ENCODE results near the gene AKAP13. TPM values are rescaled to one million over a fixed set of nuclear protein-coding genes. Genes with fewer than 3 reads are reported as not detected.

AKAP13 gene
- total RNA-seq, 1 experiment from 2014 or later, result 49.6 TPM

- H3K27me3 Mint-ChIP-seq (ENCODE audit: insufficient read depth, unreplicated experiment), result no peaks in the 10 kb centered on the region
- DNase-seq, result no peak
- Histone ChIP-seq H3K36me3 (ENCODE audit: control insufficient read depth, insufficient read depth, low read length) (no peaks in the 10 kb centered on the region), H3K4me1 (peaks cover 11% of the 10 kb centered on the region; the same call in 1 of the 2 replicates), H3K9me3 (0 out of 2 replicates have a peak, but pooled peaks cover 2% of the 10 kb centered on the region), H3K27me3 (replicated peaks; ENCODE audit: control insufficient read depth, insufficient read depth, low read length) (no peaks in the 10 kb centered on the region), H3K4me3 (ENCODE audit: low read depth, low read length) (no peak overlapping the region)
- TF ChIP-seq CTCF (IDR thresholded peaks at IDR 0.05; ENCODE audit: insufficient read depth in 1 of 2, low read depth in 1 of 2, low read length in 1 of 2, severe bottlenecking in 1 of 2, unreplicated experiment in 1 of 2), result no peak
- ChIA-PET CTCF (interaction anchor here (1.0 to 2.6 kb wide), 4 partner anchors 80 to 118 kb away, joined by 3 to 15 read pairs (median 6); no protein-coding TSS in a partner anchor), POLR2A (no interaction called here)
- peak overlapping the region; percentile 58 for H3K27ac Mint-ChIP-seq (ENCODE audit: unreplicated experiment)
- intact Hi-C loops (cut with micrococcal nuclease; ENCODE audit: unreplicated experiment), result loop anchor here (1.0 kb wide), 1 partner anchor 119 kb away; no protein-coding TSS in a partner anchor
- H3K4me1 Mint-ChIP-seq (ENCODE audit: low read depth, unreplicated experiment), result peaks cover 26% of the 10 kb centered on the region
- no TSS peak for BruUV-seq (replicated peaks)
- H3K9me3 Mint-ChIP-seq (ENCODE audit: unreplicated experiment), result no peaks in the 10 kb centered on the region
- H3K36me3 Mint-ChIP-seq (ENCODE audit: insufficient read depth, unreplicated experiment), result peaks cover 14% of the 10 kb centered on the region
- no peak overlapping the region for H3K4me3 Mint-ChIP-seq (ENCODE audit: unreplicated experiment)
Measured at GRCh38 chr15:85414991-85415390, 34.6 kb downstream of the AKAP13 start.

- no peak for DNase-seq
- intact Hi-C loops (cut with micrococcal nuclease; ENCODE audit: unreplicated experiment), result no loop called here
Measured at GRCh38 chr15:85415783-85416182, 35.4 kb downstream of the AKAP13 start.

GRCh38 chr15:85417276-85417675, 36.9 kb downstream of the AKAP13 start:
- ChIA-PET POLR2A (no interaction called here), CTCF (no interaction called here)
- Histone ChIP-seq H3K9me3 (no peaks in the 10 kb centered on the region), H3K4me1 (peaks cover 8% of the 10 kb centered on the region; the same call in 1 of the 2 replicates), H3K36me3 (ENCODE audit: control insufficient read depth, insufficient read depth, low read length) (no peaks in the 10 kb centered on the region), H3K27me3 (replicated peaks; ENCODE audit: control insufficient read depth, insufficient read depth, low read length) (no peaks in the 10 kb centered on the region), H3K4me3 (ENCODE audit: low read depth, low read length) (no peak overlapping the region)
- H3K36me3 Mint-ChIP-seq (ENCODE audit: insufficient read depth, unreplicated experiment), result peaks cover 14% of the 10 kb centered on the region
- H3K4me1 Mint-ChIP-seq (ENCODE audit: low read depth, unreplicated experiment), result peaks cover 39% of the 10 kb centered on the region
- no peaks in the 10 kb centered on the region for H3K27me3 Mint-ChIP-seq (ENCODE audit: insufficient read depth, unreplicated experiment)
- DNase-seq, result no peak
- BruUV-seq (replicated peaks), result no TSS peak
- H3K4me3 Mint-ChIP-seq (ENCODE audit: unreplicated experiment), result no peak overlapping the region
- TF ChIP-seq CTCF (IDR thresholded peaks at IDR 0.05; ENCODE audit: insufficient read depth in 1 of 2, low read depth in 1 of 2, low read length in 1 of 2, severe bottlenecking in 1 of 2, unreplicated experiment in 1 of 2), result no peak
- no peak overlapping the region for H3K27ac Mint-ChIP-seq (ENCODE audit: unreplicated experiment)
- intact Hi-C loops (cut with micrococcal nuclease; ENCODE audit: unreplicated experiment), result no loop called here
- H3K9me3 Mint-ChIP-seq (ENCODE audit: unreplicated experiment), result no peaks in the 10 kb centered on the region

More at GRCh38 chr15:85415783-85416182, 35.4 kb downstream of the AKAP13 start:
- TF ChIP-seq CTCF (IDR thresholded peaks at IDR 0.05; ENCODE audit: insufficient read depth in 1 of 2, low read depth in 1 of 2, low read length in 1 of 2, severe bottlenecking in 1 of 2, unreplicated experiment in 1 of 2), result no peak
- Histone ChIP-seq H3K36me3 (ENCODE audit: control insufficient read depth, insufficient read depth, low read length) (no peaks in the 10 kb centered on the region), H3K9me3 (0 out of 2 replicates have a peak, but pooled peaks cover 2% of the 10 kb centered on the region), H3K4me3 (ENCODE audit: low read depth, low read length) (no peak overlapping the region), H3K4me1 (peaks cover 11% of the 10 kb centered on the region; the same call in 1 of the 2 replicates), H3K27me3 (replicated peaks; ENCODE audit: control insufficient read depth, insufficient read depth, low read length) (no peaks in the 10 kb centered on the region)
- peaks cover 14% of the 10 kb centered on the region for H3K36me3 Mint-ChIP-seq (ENCODE audit: insufficient read depth, unreplicated experiment)
- H3K4me3 Mint-ChIP-seq (ENCODE audit: unreplicated experiment), result no peak overlapping the region
- CTCF ChIA-PET, result interaction anchor here (0.6 kb wide), 1 partner anchor 12 kb away, joined by 3 read pairs; no protein-coding TSS in a partner anchor
- no peaks in the 10 kb centered on the region for H3K9me3 Mint-ChIP-seq (ENCODE audit: unreplicated experiment)
- no peaks in the 10 kb centered on the region for H3K27me3 Mint-ChIP-seq (ENCODE audit: insufficient read depth, unreplicated experiment)
- peaks cover 33% of the 10 kb centered on the region for H3K4me1 Mint-ChIP-seq (ENCODE audit: low read depth, unreplicated experiment)
- BruUV-seq (replicated peaks), result no TSS peak
- POLR2A ChIA-PET, result no interaction called here
- H3K27ac Mint-ChIP-seq (ENCODE audit: unreplicated experiment), result no peak overlapping the region
